ENCODE data around the gene ZNF17.

ZNF17 gene

DNA sequence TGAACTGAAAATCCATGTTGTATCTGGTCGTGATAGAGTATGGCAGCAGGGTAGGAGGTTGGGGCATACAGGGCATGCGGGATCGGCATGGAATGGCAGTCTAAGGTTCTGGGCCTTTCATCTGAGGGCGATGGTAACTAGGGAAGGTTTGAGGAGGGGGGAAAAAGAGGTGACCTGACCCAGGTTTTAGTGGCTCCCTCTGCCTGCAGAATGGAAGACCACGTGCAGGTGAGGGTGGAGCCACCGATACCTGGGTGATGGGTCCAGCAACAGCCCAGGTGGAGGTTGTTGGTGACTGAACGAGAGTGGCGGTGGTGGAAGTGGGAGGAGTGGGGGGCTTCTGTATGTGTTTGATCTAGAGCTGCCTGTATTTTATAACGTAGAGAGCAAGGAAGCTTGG, 28.0 kb downstream of the ZNF17 start:
- no peak overlapping the region for H2BK15ac ChIP-seq (ENCODE audit: low read depth, poor library complexity, severe bottlenecking)
- H2BK120ac ChIP-seq (ENCODE audit: low read depth, low read length), result no peak overlapping the region
- no peak overlapping the region for H4K8ac ChIP-seq (ENCODE audit: low read length)
- H3K4me3 ChIP-seq (ENCODE audit: insufficient read depth in 1 of 2, low read depth in 1 of 2, low read length in 2 of 2), result no peak overlapping the region
- H3K4me2 ChIP-seq (ENCODE audit: low read length, poor library complexity, severe bottlenecking), result no peak overlapping the region
- no peak overlapping the region for H4K91ac ChIP-seq (ENCODE audit: low read length)
- peaks cover 2% of the 10 kb centered on the region for H3K4me1 ChIP-seq (ENCODE audit: control insufficient read depth, insufficient read depth, low read depth, low read length)
- H3K27me3 ChIP-seq (ENCODE audit: control insufficient read depth in 1 of 2, insufficient read depth in 1 of 2, low read length in 2 of 2), result no peaks in the 10 kb centered on the region
- H3K36me3 ChIP-seq (ENCODE audit: control insufficient read depth in 1 of 2, insufficient read depth in 2 of 2, low read depth in 1 of 2, low read length in 2 of 2), result peaks cover 46 to 53% of the 10 kb centered on the region in 2 experiments
- WGBS, result 96% methylated on average over 9 of the region's 9 CpGs
- peaks cover 43% of the 10 kb centered on the region for H3K79me1 ChIP-seq (replicated peaks; ENCODE audit: low read length, poor library complexity, severe bottlenecking)
- no peak overlapping the region for H3K27ac ChIP-seq (ENCODE audit: low read length, poor library complexity, severe bottlenecking)
- no peak overlapping the region for H2AFZ ChIP-seq (ENCODE audit: low read depth, low read length)
- H3K23ac ChIP-seq (ENCODE audit: low read length in 2 of 2), result no peak overlapping the region
- no peak overlapping the region for H3K14ac ChIP-seq (ENCODE audit: low read length in 2 of 2)
- no peak overlapping the region for H2AK5ac ChIP-seq (ENCODE audit: low read length, severe bottlenecking)
- no peak overlapping the region for H3K9ac ChIP-seq (ENCODE audit: low read length)
- peaks cover 26% of the 10 kb centered on the region for H3K9me3 ChIP-seq (ENCODE audit: control insufficient read depth, low read length)
- no peak overlapping the region for H3K4ac ChIP-seq (ENCODE audit: low read depth in 1 of 2, low read length in 2 of 2)
- H2BK12ac ChIP-seq (ENCODE audit: low read length in 2 of 2), result no peak overlapping the region
- no peak overlapping the region for H3K18ac ChIP-seq (ENCODE audit: low read depth in 1 of 2, low read length in 2 of 2)
- DNase-seq, result no peak
- no peak overlapping the region for H2BK5ac ChIP-seq (ENCODE audit: low read depth, low read length, poor library complexity, severe bottlenecking)

DNA sequence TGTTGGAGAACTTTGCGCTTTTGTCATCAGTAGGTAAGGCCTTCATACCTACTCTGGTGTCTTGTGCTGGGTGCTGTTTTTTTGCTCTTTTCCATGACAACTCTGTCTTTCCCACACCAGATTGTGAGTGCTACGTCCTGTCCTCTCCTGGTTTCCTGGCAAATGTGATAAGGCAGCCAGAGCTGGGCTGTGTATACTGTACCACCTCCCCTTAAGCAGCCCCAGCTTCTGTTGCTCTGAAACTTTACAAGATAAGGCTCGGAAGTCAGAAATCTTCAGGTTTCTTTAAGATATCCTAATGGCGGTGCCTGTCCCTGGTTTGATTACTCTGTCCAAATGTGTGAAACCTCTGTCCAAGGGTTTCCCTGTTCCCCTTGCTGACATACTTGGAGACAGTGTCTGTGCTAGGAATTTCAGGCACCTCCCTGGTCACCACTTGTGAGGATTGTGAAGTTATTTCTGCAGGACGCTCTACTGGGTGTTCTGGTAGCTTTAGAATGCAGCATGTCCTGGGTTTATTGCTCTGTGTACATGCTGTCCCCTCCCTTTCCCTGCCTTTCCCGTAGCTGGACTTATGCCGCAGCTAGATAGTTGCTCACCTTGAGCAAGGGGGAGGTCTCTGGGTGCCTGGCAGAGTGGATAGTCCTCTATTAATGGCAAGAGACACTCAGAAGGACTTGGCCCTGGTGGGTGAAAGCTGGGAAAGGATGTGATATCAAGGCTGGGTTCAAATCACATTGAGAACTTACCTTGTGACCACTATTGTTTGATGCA, 31.2 kb downstream of the ZNF17 start:
- Histone ChIP-seq H3K14ac (ENCODE audit: low read length in 2 of 2) (no peak overlapping the region), H3K27ac (ENCODE audit: low read length, poor library complexity, severe bottlenecking) (no peak overlapping the region), H4K8ac (ENCODE audit: low read length) (no peak overlapping the region), H3K4me1 (ENCODE audit: control insufficient read depth, insufficient read depth, low read depth, low read length) (no peaks in the 10 kb centered on the region), H3K4me2 (ENCODE audit: low read length, poor library complexity, severe bottlenecking) (no peak overlapping the region), H2BK15ac (ENCODE audit: low read depth, poor library complexity, severe bottlenecking) (no peak overlapping the region), H3K9ac (ENCODE audit: low read length) (no peak overlapping the region), H3K9me3 (ENCODE audit: control insufficient read depth, low read length) (peaks cover 54% of the 10 kb centered on the region), H3K18ac (ENCODE audit: low read depth in 1 of 2, low read length in 2 of 2) (no peak overlapping the region), H3K79me1 (replicated peaks; ENCODE audit: low read length, poor library complexity, severe bottlenecking) (peaks cover 54% of the 10 kb centered on the region), H2BK5ac (ENCODE audit: low read depth, low read length, poor library complexity, severe bottlenecking) (no peak overlapping the region), H3K23ac (ENCODE audit: low read length in 2 of 2) (no peak overlapping the region), H3K4ac (ENCODE audit: low read depth in 1 of 2, low read length in 2 of 2) (no peak overlapping the region), H3K27me3 (ENCODE audit: control insufficient read depth in 1 of 2, insufficient read depth in 1 of 2, low read length in 2 of 2) (no peaks in the 10 kb centered on the region), H2AK5ac (ENCODE audit: low read length, severe bottlenecking) (no peak overlapping the region), H3K4me3 (ENCODE audit: insufficient read depth in 1 of 2, low read depth in 1 of 2, low read length in 2 of 2) (no peak overlapping the region), H2AFZ (ENCODE audit: low read depth, low read length) (no peak overlapping the region), H4K91ac (ENCODE audit: low read length) (no peak overlapping the region), H2BK120ac (ENCODE audit: low read depth, low read length) (no peak overlapping the region), H3K36me3 (ENCODE audit: control insufficient read depth in 1 of 2, insufficient read depth in 2 of 2, low read depth in 1 of 2, low read length in 2 of 2) (peaks cover 65 to 71% of the 10 kb centered on the region in 2 experiments), H2BK12ac (ENCODE audit: low read length in 2 of 2) (no peak overlapping the region)
- 79% methylated on average over 7 of the region's 7 CpGs for WGBS
- DNase-seq, result no peak

DNA sequence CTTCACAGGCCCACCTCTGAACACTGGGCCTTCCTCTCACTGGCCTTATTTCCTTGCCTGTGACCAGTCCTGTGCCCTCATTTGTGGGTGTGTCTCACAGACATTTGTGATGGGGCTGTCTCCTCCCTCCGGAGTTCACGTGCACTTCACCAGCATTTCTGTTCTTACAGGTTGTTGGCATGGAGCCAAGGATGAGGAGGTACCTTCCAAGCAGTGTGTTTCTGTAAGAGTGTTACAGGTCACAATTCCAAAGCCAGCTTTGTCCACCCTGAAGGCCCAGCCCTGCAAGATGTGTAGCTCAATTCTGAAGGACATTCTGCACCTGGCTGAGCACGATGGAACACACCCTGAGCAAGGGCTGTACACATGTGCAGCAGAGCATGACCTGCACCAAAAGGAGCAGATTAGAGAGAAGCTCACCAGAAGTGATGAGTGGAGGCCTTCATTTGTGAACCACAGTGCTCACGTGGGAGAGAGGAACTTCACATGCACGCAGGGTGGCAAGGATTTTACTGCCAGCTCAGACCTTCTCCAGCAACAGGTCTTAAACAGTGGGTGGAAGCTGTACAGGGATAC, 32.2 kb downstream of the ZNF17 start:
- H3K4me3 ChIP-seq (ENCODE audit: insufficient read depth in 1 of 2, low read depth in 1 of 2, low read length in 2 of 2), result no peak overlapping the region
- H3K27me3 ChIP-seq (ENCODE audit: control insufficient read depth in 1 of 2, insufficient read depth in 1 of 2, low read length in 2 of 2), result no peaks in the 10 kb centered on the region
- peaks cover 60 to 65% of the 10 kb centered on the region in 2 experiments for H3K36me3 ChIP-seq (ENCODE audit: control insufficient read depth in 1 of 2, insufficient read depth in 2 of 2, low read depth in 1 of 2, low read length in 2 of 2)
- no peak overlapping the region for H3K14ac ChIP-seq (ENCODE audit: low read length in 2 of 2)
- H2BK120ac ChIP-seq (ENCODE audit: low read depth, low read length), result no peak overlapping the region
- no peak overlapping the region for H4K8ac ChIP-seq (ENCODE audit: low read length)
- H2BK5ac ChIP-seq (ENCODE audit: low read depth, low read length, poor library complexity, severe bottlenecking), result no peak overlapping the region
- H3K9ac ChIP-seq (ENCODE audit: low read length), result no peak overlapping the region
- no peak overlapping the region for H2BK12ac ChIP-seq (ENCODE audit: low read length in 2 of 2)
- no peaks in the 10 kb centered on the region for H3K4me1 ChIP-seq (ENCODE audit: control insufficient read depth, insufficient read depth, low read depth, low read length)
- H3K9me3 ChIP-seq (ENCODE audit: control insufficient read depth, low read length), result peaks cover 54% of the 10 kb centered on the region
- WGBS, result 76% methylated on average over 5 of the region's 5 CpGs
- H2AFZ ChIP-seq (ENCODE audit: low read depth, low read length), result no peak overlapping the region
- no peak overlapping the region for H2BK15ac ChIP-seq (ENCODE audit: low read depth, poor library complexity, severe bottlenecking)
- no peak for DNase-seq
- H3K18ac ChIP-seq (ENCODE audit: low read depth in 1 of 2, low read length in 2 of 2), result no peak overlapping the region
- H3K4me2 ChIP-seq (ENCODE audit: low read length, poor library complexity, severe bottlenecking), result no peak overlapping the region
- H4K91ac ChIP-seq (ENCODE audit: low read length), result no peak overlapping the region
- H2AK5ac ChIP-seq (ENCODE audit: low read length, severe bottlenecking), result no peak overlapping the region
- peaks cover 51% of the 10 kb centered on the region for H3K79me1 ChIP-seq (replicated peaks; ENCODE audit: low read length, poor library complexity, severe bottlenecking)
- no peak overlapping the region for H3K27ac ChIP-seq (ENCODE audit: low read length, poor library complexity, severe bottlenecking)
- H3K23ac ChIP-seq (ENCODE audit: low read length in 2 of 2), result no peak overlapping the region
- H3K4ac ChIP-seq (ENCODE audit: low read depth in 1 of 2, low read length in 2 of 2), result no peak overlapping the region

DNA sequence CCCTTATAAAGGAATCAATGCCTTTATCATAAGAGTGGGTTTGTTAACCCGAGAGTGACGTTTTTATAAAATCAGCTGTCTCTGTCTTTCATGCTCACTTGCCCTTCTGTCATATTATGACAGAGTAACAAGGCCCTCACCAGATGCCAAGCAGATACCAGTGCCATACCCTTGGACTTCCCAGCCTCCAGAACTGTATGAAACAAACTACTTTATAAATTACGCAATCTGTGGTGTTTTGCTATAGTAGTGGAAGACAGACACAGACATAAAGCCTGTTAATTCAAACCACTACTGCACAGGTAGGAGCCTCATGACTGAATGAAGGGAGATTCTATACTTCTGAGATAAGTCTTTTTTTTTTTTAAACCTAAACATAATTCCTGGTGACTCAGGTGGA, 41.3 kb downstream of the ZNF17 start:
- 97% methylated on average over 2 of the region's 3 CpGs for WGBS

More for the DNA sequence above, 41.3 kb downstream of the ZNF17 start:
- no peak overlapping the region for H3K27ac ChIP-seq (ENCODE audit: low read length, poor library complexity, severe bottlenecking)
- H3K4me2 ChIP-seq (ENCODE audit: low read length, poor library complexity, severe bottlenecking), result no peak overlapping the region
- H2BK12ac ChIP-seq (ENCODE audit: low read length in 2 of 2), result no peak overlapping the region
- H3K9ac ChIP-seq (ENCODE audit: low read length), result no peak overlapping the region
- H2AK5ac ChIP-seq (ENCODE audit: low read length, severe bottlenecking), result no peak overlapping the region
- H3K27me3 ChIP-seq (ENCODE audit: control insufficient read depth in 1 of 2, insufficient read depth in 1 of 2, low read length in 2 of 2), result no peaks in the 10 kb centered on the region
- H2AFZ ChIP-seq (ENCODE audit: low read depth, low read length), result no peak overlapping the region
- H3K9me3 ChIP-seq (ENCODE audit: control insufficient read depth, low read length), result peaks cover 50% of the 10 kb centered on the region
- H3K4me3 ChIP-seq (ENCODE audit: insufficient read depth in 1 of 2, low read depth in 1 of 2, low read length in 2 of 2), result no peak overlapping the region
- H3K79me1 ChIP-seq (replicated peaks; ENCODE audit: low read length, poor library complexity, severe bottlenecking), result peaks cover 19% of the 10 kb centered on the region
- H3K4me1 ChIP-seq (ENCODE audit: control insufficient read depth, insufficient read depth, low read depth, low read length), result no peaks in the 10 kb centered on the region
- no peak for DNase-seq
- peaks cover 10 to 38% of the 10 kb centered on the region in 2 experiments for H3K36me3 ChIP-seq (ENCODE audit: control insufficient read depth in 1 of 2, insufficient read depth in 2 of 2, low read depth in 1 of 2, low read length in 2 of 2)
- H2BK5ac ChIP-seq (ENCODE audit: low read depth, low read length, poor library complexity, severe bottlenecking), result no peak overlapping the region
- no peak overlapping the region for H3K14ac ChIP-seq (ENCODE audit: low read length in 2 of 2)
- H4K8ac ChIP-seq (ENCODE audit: low read length), result no peak overlapping the region
- no peak overlapping the region for H3K18ac ChIP-seq (ENCODE audit: low read depth in 1 of 2, low read length in 2 of 2)
- H4K91ac ChIP-seq (ENCODE audit: low read length), result no peak overlapping the region
- H3K4ac ChIP-seq (ENCODE audit: low read depth in 1 of 2, low read length in 2 of 2), result no peak overlapping the region
- H2BK120ac ChIP-seq (ENCODE audit: low read depth, low read length), result no peak overlapping the region
- H2BK15ac ChIP-seq (ENCODE audit: low read depth, poor library complexity, severe bottlenecking), result no peak overlapping the region
- H3K23ac ChIP-seq (ENCODE audit: low read length in 2 of 2), result no peak overlapping the region

All from mesenchymal stem cell (in vitro differentiated cells and primary cell).